Transverse colon (tissue), 4 donors: Measurements from ENCODE around the gene PSMD12. TPM values are rescaled to one million over a fixed set of nuclear protein-coding genes. Genes with fewer than 3 reads are reported as not detected.

ENCODE experiments used
- DNase-seq: peaks from one replicate; pipeline ENCODE4 v3.0.0-alpha.2; 2019
- H3K27ac ChIP-seq, 4 donors: fragments of 200-600 bp; sonication (generic); 2 replicates each; pipeline ENCODE4 v1.5.1; 2016 to 2018; ENCODE audit warnings: inconsistent platforms in 4 of 4
- H3K27me3 ChIP-seq: fragments of 200-600 bp; sonication (generic); 2 replicates; pipeline ENCODE4 v1.5.1; 2017; ENCODE audit warnings: inconsistent platforms
- H3K36me3 ChIP-seq, 4 donors: fragments of 200-600 bp; sonication (generic); 2 replicates each; pipeline ENCODE4 v1.5.1; 2017 to 2019; ENCODE audit warnings: inconsistent platforms in 4 of 4
- H3K4me1 ChIP-seq, 4 donors: fragments of 200-600 bp; sonication (generic); 2 replicates each; pipeline ENCODE4 v1.5.1; 2017 to 2020; ENCODE audit warnings: inconsistent platforms in 4 of 4
- H3K4me3 ChIP-seq, 4 donors: fragments of 200-600 bp; sonication (generic); 1 replicate in 1 of 4; 2 replicates in 3 of 4; pipeline versions ENCODE4 v1.5.1 to v1.6.1; 2017 to 2019; ENCODE audit warnings: inconsistent platforms in 4 of 4
- H3K9me3 ChIP-seq, 2 donors: fragments of 200-600 bp; sonication (generic); 2 replicates each; pipeline ENCODE4 v1.5.1; 2017 to 2019; ENCODE audit warnings: inconsistent platforms in 2 of 2
- CTCF ChIP-seq, 5 experiments: fragments of 200-600 bp in 3 of 5; fragments of 450-650 bp in 2 of 5; sonication (generic) in 3 of 5; IDR thresholded peaks; 1 replicate in 2 of 5; 2 replicates in 3 of 5; pipeline ENCODE4 v1.5.1; 2016 to 2017; ENCODE audit warnings: antibody characterized with exemption in 5 of 5, inconsistent platforms in 3 of 5, mild to moderate bottlenecking in 2 of 5, moderate library complexity in 1 of 5
- EP300 ChIP-seq: sonication (generic); formaldehyde crosslinking; IDR thresholded peaks from one replicate; pipeline ENCODE4 v1.6.1; 2017; ENCODE audit warnings: antibody characterized with exemption, low read depth
- POLR2A ChIP-seq: fragments of 450-650 bp; IDR thresholded peaks from one replicate; pipeline ENCODE4 v1.6.1; 2016; ENCODE audit warnings: antibody characterized with exemption, mild to moderate bottlenecking, moderate library complexity
- POLR2AphosphoS5 ChIP-seq, 3 donors: sonication (generic); formaldehyde crosslinking; IDR thresholded peaks; one replicate each; pipeline ENCODE4 v1.6.1; 2016; ENCODE audit warnings: antibody characterized with exemption in 3 of 3
- WGBS, 2 donors: methylation state at CpG; one replicate each; pipeline ENCODE4 v1.1.5; 2018; ENCODE audit warnings: low coverage in 1 of 2; 5-methylcytosine and 5-hydroxymethylcytosine counted together
- in situ Hi-C, 4 donors: fragments of 200-750 bp; cut with MboI; loops; one replicate each; pipeline versions ENCODE4 v1.15.0 to v1.15.1; 2017; ENCODE audit warnings: low sequenced_read_pairs in 3 of 4, low pct_ligation_motif_present in 1 of 4, low pct_unique_long_range_greater_than_20kb in 1 of 4
- intact Hi-C: fragments of 100-400 bp; cut with DNase I; formaldehyde crosslinking; loops from one replicate; pipeline ENCODE4 v1.15.1; 2023; ENCODE audit warnings: low total_unique reads
- total RNA-seq, 4 donors: library from RNA; depleted of rRNA; stranded (reverse); fragments of >200 nt; gene quantifications; one replicate each; pipeline ENCODE4 v1.1.0, GENCODE V29; 2016

PSMD12 gene
- 10 to 100 TPM in 2 of 4 donors, 1 to 10 TPM in 2; 7.2 to 25.2 (median 12.5) TPM for total RNA-seq

DNA sequence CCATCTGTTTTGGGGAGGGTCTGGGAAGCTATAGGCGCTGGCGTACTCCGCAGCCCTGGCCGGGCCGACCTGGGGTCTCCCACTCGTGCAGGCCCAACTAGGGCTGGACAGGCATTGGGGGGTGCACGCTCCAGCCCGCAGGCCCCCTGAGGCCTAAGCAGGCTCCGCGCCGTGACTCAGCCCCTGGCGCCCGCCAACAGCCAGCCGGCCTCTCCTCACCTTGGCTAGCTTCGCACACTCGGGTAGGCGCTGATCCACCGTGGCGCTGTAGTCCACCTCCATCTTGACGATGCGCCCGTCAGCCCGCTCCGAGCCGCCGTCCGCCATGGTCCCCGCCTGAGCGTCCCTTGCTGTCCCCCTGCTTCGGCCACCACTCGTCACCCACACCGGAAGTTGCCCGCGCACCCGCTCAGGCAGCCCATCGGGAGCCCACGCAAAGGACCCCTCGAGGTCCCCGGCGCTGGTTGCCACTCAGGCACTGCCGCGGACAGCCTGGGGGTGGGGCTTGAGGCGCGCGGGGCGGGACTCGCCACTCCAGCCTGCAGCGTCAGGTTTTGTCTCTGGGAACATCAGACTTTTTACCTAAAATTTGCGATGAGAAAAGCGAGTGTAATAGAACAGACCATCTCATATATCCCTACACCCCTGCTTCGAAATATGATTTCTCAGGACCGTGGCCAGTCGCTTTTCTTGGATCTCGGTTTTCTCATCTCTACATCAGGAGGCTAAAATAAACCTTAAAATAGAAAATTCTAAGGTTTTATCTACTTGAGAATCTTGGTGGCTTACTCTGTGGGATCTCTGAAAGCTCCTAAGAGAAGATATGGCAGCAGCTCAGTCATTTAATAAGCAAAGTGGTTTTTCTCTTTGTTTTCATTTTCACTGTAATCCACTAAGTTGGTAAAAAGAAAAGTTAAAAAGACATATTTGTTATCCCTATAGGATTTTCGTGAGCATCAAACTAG, at the start of gene PSMD12:
Gene PSMD12 (minus strand): TSS at position 385 of the 965 bp plus-strand sequence. CDS start 58 bp downstream, at position 327.
- Histone ChIP-seq H3K36me3 (no peaks in the 10 kb centered on the region), H3K27me3 (no peaks in the 10 kb centered on the region), H3K27ac (peak within 1 kb of the TSS; percentile 90 to 96 (median 92)), H3K9me3 (no peaks in the 10 kb centered on the region), H3K4me3 (peak within 1 kb of the TSS; percentile 59 to 97 (median 87)), H3K4me1 (peaks cover 12 to 39% (median 31%) of the 10 kb centered on the region in 4 donors)
- TF ChIP-seq CTCF (IDR thresholded peaks at IDR 0.05) (no peak), POLR2A (peak; percentile 87), EP300 (no peak), POLR2AphosphoS5 (IDR thresholded peaks at IDR 0.05) (peak; percentile 82 to 93 (median 91))
- in situ Hi-C loops (no loop called here), intact Hi-C loops (no loop called here)
- 1 to 10% methylated on average over 6 to 54 of the region's 55 CpGs for WGBS, 2 donors
- peak; percentile 95 for DNase-seq

GRCh38 chr17:67415291-67415690, 48.9 kb upstream of the PSMD12 start:
- in situ Hi-C loops (no loop called here), intact Hi-C loops (no loop called here)
- Histone ChIP-seq H3K4me1 (peaks cover 0 to 17% (median 0%) of the 10 kb centered on the region in 4 donors), H3K4me3 (no peak overlapping the region), H3K27ac (no peak overlapping the region), H3K9me3 (no peaks in the 10 kb centered on the region), H3K36me3 (no peaks in the 10 kb centered on the region), H3K27me3 (no peaks in the 10 kb centered on the region)
- TF ChIP-seq POLR2A (no peak), EP300 (no peak), POLR2AphosphoS5 (IDR thresholded peaks at IDR 0.05) (no peak), CTCF (IDR thresholded peaks at IDR 0.05) (no peak)
- WGBS, 2 donors, result 81 to 85% methylated on average over 7 of the region's 7 CpGs
- DNase-seq, result no peak

DNA sequence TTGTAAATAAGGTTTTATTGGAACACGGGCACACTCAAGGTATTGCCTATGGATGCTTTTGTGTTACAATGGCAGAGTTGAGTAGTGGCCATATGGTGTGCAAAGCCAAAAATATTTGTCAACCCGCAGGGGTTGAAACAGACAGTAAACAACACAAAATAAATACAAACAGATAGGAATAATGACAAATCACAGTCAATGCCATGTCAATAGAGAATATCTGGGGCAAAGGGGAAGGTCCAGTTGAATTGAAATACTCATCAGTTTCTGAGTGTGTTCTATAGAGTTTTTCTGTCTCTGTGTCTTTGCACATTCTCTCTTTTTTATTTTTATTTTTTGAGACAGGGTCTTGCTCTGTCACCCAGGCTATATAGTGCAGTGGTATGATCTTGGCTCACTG, 48.2 kb upstream of the PSMD12 start:
- peaks cover 0 to 15% (median 0%) of the 10 kb centered on the region in 4 donors for H3K4me1 ChIP-seq
- H3K9me3 ChIP-seq, result no peaks in the 10 kb centered on the region
- intact Hi-C loops (no loop called here), in situ Hi-C loops (no loop called here)
- no peak overlapping the region for H3K4me3 ChIP-seq
- no peaks in the 10 kb centered on the region for H3K27me3 ChIP-seq
- TF ChIP-seq EP300, result no peak
- no peak for TF ChIP-seq POLR2AphosphoS5 (IDR thresholded peaks at IDR 0.05)
- TF ChIP-seq POLR2A, result no peak
- TF ChIP-seq CTCF (IDR thresholded peaks at IDR 0.05), result no peak
- no peak for DNase-seq
- whole genome bisulfite sequencing, 2 donors, result 99 to 100% methylated on average over 1 to 2 of the region's 2 CpGs
- no peaks in the 10 kb centered on the region for H3K36me3 ChIP-seq
- no peak overlapping the region for H3K27ac ChIP-seq

GRCh38 chr17:67414130-67414529, 47.8 kb upstream of the PSMD12 start:
- DNase-seq, result no peak
- Histone ChIP-seq H3K9me3 (no peaks in the 10 kb centered on the region), H3K27me3 (no peaks in the 10 kb centered on the region), H3K4me1 (peaks cover 0 to 15% (median 0%) of the 10 kb centered on the region in 4 donors), H3K36me3 (no peaks in the 10 kb centered on the region), H3K27ac (no peak overlapping the region), H3K4me3 (no peak overlapping the region)
- TF ChIP-seq POLR2AphosphoS5 (IDR thresholded peaks at IDR 0.05) (no peak), CTCF (IDR thresholded peaks at IDR 0.05) (no peak), EP300 (no peak), POLR2A (no peak)
- in situ Hi-C loops (no loop called here), intact Hi-C loops (no loop called here)
- 95 to 100% methylated on average over 1 of the region's 1 CpG for WGBS, 2 donors
